GM19395 (cell line): Measurements from ENCODE around the gene TRAPPC12.

Source experiments
- ATAC-seq: cut with Tn5 transposase; IDR thresholded peaks from one replicate; pipeline ENCODE4 v1.9.1; 2021; ENCODE audit warnings: mild to moderate bottlenecking, moderate library complexity; ENCODE audit not compliant: unreplicated experiment

TRAPPC12 gene

DNA sequence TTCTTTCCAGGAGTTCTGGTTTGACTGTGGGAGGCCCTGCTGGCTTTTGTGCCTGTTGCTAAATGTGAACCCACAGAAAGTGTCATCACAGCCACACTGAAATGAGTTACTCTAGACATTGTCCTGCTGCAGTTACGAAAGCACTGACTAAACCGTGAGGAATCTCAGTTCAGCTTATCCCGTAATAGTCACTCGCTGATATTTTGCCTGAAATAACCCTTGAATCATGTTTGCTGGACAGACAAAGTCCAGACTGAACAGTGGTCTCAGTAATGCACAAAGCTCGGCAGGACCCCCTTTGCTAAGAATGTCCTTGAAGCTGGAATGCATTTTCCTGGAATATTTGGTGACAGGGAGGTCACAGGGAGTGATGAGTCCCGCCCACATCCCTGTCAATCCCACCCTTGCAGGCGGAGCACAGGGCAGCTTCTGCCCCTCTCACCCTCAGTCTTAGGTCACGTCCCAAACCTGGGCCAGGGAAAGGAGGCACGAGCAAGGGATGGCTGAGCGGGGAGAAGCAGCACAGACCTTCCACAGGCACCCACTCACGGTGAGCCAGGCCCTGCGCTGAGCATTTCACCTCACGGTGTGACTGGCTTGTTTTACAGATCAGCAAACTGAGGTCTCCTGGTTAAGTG is 86.5 kb downstream of the TRAPPC12 start:
- no peak for ATAC-seq

DNA sequence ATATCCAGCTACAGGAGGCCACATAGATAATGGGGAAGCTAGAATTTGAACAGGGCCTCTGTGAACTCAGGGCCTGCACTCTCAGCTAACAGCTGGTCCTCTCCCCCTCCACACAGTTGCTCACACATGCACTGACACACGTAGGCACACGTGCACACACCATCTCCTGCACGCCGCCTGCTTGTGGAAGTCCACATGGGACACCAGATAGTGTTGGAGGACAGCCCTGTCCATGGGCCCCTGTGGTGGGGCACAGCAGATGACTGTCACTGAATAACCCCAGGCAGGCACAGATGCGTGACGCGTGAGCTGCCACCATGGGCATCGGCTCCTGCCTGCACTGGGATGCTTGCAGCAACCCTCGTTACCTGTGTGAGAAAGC is 87.0 kb downstream of the TRAPPC12 start:
- no peak for ATAC-seq

DNA sequence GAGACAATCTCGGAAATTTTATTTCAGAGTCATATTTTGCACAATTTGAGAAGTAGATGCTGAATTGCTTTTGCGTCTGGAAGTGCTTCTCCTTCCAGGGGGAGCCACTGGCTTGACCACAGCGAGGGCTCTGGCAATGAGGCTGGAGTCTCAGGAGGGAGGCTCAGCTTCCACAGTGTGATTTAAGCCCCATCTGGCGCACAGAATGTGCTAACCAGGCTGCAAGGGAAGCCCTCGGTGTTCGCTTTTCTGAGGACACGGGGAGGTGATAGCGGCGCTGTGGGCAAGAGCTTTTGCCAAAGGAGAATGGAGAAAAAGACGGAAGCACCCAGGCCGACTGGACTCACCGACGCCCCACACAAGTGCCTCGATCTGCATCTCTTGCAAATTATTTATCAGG is 87.5 kb downstream of the TRAPPC12 start:
- no peak for ATAC-seq

DNA sequence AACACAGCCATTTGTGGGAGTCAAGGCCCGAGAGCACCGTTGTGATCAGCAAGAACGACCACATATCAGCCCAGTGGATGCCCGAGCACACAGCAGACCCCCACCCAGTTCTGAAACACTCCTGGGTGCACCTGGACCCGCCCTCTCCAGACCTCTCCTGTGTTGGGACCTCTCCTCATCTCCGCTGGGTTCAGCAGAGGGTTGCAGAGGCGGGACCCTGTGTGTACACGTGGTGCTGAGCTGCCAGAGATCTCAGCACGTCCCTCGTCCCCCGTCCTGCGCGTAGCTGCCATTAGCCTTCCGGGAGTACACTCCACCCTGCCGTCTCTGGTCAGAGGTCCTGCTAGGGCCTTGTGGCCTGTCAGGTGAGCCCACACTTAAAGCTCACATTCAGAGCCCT is 88.2 kb downstream of the TRAPPC12 start:
- ATAC-seq: no peak

DNA sequence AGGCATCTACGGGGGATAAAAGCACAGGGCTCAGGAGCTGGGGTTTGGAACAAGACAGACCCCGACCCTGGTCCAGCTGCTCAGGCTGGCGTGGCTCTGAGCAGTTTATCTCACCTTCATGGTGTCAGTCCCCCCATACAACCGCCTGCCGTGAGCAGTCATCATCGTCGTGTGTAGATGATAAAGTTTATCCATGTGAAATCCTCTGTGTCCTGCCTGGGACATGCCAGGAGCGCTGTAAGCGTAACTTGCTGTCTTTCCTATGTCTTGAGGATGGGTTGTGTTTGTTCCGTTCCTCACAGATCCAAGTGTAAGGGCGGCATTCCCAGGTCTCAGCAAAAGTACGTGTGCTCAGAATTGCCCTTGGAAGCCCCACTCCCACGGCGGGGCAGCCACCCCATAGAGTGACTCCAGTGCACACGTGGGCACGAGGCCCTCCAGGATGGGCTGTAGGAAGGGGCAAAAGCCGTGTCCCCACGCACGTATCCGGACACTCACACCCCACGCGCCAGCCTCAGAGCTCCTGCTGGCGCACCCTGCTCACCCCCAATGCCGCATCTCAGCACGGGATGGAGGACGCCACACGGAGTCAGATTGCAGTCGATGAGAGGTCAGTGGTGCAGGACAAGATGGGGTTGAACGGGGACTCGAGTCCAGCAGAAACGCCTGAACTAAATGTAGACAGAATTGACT is 88.9 kb downstream of the TRAPPC12 start:
- ATAC-seq: no peak

DNA sequence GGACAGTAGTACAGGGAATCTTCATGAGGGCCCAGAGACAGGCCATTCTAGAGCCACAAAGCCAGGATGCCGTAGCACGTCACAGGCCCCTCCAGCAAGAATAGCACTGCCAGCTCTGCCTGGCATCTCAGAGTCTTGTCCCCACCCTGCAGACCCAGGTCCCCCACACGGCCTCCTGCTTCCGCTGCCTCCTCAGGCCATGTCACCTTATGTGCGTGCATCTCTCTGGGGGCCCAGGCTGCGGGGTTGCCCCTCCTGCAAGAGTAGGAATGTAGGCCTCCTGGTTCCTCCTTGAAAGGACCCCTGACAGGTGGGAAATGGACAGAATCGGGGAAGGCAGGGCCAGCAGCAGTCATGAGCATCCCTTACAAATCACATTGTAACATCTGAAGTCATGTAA is 90.0 kb downstream of the TRAPPC12 start:
- no peak for ATAC-seq

DNA sequence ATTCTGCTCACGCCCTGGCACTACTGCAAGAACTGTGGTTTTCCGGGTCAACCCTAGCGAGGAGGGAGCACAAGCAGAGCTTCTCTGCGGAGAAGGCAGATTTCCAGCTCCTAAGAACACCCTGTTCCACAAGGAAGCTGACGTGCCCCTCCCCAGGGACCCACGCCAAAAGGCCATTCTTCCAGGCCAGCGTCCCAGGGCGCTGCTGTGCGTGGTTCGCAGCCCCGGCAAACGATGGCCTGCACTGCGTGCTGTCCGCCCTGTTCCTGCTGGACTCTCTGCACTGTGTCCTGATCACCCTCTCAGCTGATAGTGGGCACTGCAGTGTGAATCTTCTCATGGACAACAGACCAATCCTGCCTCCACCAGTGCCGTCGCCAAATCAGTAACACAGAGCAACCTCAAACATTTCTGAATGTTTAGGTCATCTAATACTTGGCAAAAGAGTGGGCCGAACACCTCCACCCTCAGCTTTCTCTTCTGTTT is 90.7 kb downstream of the TRAPPC12 start:
- no peak for ATAC-seq

DNA sequence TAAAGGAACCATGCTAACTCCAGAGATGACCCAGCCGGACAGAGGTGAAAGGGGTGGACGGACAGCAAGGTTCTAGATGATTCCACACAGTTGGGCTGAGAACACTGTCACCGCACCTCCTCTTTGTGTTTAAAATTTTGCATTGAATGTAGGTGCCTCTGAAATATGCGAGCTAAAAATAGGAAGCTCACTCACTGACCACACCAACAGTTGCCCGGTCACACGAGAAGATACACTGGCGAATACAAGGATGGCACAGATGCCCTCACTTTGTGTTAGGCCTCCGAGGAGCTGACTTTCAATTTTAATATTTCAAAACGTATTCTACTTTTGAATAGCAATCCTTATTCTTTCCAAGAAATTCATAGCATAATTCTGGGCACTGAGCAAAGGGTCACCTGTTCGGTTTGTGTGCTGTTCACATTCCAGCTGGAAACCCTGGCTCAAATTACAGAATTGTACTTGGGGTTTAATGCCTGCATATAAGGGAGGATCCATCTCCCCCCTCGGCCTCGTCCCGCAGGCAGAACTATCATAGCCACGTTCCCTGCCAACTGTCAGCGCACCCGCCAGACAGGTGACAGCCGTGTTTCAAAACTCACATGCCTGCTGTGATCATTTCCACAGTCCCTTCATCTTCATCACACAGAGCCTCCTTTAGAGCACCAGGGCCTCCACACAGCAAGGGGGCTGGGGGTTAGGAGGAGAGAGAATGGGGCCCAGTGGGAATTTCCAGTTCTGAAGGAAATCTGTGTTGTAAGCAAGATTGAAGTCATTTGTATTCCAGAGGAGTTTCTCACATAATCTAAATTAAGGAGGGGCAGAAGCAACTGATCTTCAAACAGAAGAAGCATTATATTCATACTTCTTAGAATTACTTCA is 91.6 kb downstream of the TRAPPC12 start:
- ATAC-seq: no peak

DNA sequence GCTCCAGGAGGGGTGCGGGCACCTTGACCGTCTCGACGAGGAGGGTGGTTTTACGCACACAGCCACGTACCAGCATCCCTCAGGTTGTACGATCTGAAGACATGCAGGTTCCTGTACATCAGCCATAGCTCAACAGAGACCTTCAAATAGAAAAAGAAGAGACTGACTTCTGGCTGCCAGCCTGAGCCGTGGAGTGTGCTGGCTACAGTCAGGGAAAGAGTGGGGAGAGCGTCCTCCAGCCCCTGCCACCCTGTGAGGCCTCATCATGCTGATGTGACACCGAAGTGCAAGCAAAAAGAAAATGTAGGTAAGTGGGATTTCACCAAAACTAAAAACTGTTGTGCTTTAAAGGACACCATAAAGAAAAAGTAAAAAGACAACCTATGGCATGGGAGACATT is 92.8 kb downstream of the TRAPPC12 start:
- no peak for ATAC-seq

DNA sequence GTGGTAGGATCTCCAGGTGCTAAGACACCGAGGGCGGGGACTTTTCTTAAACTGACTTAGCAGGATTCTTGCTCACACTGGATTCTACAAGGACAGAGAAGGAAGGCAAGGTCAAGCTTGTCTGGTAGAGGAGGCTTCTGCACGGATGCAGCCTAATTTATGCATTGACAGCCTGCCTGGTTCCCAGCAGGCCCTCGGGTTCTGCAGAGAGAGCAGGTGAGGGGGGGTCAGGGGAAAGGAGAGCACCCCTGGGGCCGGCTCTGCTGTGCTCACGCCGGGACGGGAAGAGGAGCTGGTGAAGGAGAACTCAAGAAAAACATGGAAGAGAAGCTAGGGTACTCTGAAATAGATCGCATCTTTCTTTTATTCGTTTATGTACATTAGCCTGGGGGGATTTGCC is 93.5 kb downstream of the TRAPPC12 start:
- ATAC-seq: no peak

DNA sequence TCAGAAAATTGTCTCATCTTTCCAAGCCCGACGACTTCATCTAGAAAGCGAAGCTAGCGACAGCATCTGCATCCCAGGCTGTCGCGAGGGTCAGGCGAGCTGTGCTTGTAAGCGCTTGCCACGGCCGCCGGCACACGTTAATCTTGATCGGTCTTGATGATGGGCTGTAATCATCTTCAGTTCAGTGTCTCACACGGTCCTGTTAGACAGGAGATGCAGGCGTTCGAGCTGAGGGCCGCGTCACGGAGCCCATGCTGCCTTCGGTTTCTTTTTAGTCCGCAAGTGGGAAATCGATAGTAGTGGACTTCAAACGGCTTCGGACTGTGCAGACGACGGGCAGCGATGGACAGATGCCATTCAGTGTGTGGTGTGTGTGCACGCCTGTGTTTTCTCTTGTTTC is 96.3 kb downstream of the TRAPPC12 start:
- no peak for ATAC-seq

DNA sequence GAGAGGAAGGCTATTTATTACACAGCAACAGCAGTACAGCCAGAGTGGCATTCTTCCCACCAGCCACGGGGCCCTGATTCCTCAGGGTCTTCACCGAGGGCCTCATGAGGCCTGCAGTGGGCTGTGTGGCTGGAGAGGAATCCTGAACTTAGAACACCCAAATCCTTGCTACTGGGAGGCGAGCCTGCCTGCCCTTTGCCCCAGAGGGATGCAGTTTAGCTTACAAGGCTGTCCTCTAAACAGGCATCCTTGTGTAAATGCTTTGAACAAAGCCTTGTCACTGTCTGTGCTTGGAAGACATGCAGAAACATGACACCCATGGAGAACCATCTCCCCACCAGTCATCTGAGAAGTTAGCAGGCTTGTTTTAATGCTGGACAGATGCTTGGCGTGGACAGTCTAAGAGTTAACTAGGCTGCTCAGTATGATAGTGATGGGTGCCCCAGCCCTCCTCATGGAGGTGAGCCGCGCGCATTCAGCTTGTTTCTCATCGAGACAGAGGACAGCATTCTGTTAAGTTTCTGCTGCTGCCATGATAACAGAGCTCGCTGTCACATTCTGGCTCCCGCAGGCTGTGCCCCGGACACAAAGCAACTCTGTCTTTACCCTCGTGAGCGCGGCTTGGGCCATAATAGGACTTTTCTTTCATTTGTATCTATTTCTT is 97.0 kb downstream of the TRAPPC12 start:
- ATAC-seq: no peak

DNA sequence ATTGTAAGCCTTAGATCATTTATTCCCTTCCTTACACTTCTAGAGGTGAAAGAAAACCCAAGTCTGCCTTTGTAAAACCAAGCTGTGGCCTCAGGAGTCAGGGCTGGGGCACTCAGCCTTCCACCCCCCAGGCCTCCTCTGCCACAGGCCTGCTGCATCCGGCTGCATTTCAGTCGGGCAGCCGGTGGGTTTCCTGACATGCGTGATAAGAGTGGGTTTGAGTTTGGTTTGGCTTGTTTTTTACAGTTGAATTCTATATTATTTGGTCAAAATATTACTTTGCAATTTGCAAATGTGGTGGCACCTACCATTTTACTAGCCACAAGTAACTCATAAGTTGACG is 97.5 kb downstream of the TRAPPC12 start:
- ATAC-seq: no peak

DNA sequence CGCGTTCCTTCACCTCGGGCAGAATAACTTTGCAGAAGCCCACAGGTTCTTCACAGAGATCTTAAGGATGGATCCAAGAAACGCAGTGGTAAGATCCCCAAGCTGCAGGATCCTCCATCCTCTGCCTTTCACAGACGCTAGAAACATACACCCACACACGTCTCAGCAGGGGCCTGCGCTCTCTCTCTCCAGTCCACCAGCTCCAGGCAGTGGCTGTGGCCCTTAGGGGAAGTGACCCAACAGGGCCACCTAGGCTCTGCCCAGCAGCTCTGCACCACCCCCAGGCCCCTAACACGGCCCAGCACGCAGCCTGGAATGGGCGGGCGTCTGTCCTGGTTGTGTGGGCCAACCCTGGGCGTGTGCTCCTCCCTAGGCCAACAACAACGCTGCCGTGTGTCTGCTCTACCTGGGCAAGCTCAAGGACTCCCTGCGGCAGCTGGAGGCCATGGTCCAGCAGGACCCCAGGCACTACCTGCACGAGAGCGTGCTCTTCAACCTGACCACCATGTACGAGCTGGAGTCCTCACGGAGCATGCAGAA is 99.4 kb downstream of the TRAPPC12 start:
- ATAC-seq: no peak

DNA sequence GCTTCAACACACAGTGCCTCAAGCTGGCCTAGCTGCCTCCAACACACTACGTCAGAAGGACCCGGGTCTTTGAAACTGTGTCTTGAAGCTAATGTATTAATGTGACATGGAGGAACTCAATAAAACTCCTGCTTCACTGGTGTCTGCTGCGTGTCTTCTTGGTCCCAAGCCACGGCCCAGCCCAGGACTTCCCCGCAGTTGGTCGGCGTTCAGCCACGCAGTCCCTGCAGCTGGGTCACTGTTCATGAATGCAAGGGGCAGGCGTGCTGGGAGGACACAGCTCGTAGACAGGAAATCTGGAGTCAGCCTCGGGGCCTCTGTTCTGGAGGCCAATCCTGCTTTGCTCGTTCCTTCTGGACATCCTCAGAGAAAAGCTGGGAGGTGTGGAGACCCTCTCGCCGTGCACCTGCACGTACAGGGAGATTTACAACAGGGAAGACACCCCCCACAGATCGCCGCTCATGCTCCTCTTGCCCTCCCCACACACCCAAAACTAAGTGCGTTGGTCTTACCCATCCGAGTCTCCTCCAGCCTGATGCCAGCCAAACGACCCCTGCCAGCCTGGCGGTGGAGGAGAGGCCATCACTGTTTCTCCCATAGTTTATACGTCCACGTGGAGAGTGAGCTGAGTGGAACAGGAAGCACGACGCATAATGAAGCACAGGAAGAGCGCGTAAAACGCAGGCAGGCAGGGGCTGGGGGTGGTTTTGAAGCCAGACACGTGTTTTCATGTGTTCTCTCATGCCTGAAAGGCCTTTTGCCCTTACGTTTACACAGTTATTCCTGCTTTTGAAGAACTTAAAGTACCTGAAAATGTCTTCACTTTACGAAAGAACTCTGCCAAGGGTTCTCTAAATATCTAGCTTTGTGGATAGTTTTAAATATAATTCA is 100.2 kb downstream of the TRAPPC12 start:
- ATAC-seq: no peak

DNA sequence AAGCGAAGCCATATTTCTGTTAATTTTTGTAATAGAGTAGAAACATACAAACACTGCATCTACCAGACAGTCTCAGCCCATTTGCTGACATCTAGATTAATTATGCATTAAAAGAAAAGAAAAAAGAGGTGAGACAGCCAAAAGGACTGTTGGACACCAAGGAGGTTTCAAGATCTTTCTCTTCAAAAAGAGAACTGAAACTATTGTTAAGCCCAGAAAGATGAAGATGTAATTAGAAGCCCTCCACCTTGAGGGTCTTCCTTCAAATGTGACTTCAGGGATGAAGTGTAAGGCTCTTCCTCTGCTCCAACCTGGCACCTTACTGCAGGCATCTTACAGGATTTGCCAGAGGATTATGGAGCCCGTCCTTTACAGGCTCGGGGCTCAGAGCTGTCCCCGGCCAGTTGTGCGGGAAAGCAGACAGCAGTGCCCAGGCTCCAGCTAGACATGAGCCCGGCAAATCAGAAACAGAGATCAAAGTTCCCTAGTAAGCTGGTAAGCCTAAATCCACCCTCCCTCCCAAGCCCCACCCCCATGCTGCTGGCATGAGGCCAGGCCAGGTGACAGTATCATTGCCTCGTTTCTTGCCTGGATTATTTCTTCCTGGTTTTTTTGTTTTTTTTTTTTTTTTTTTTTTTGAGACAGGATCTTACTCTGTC is 101.0 kb downstream of the TRAPPC12 start:
- ATAC-seq: no peak

DNA sequence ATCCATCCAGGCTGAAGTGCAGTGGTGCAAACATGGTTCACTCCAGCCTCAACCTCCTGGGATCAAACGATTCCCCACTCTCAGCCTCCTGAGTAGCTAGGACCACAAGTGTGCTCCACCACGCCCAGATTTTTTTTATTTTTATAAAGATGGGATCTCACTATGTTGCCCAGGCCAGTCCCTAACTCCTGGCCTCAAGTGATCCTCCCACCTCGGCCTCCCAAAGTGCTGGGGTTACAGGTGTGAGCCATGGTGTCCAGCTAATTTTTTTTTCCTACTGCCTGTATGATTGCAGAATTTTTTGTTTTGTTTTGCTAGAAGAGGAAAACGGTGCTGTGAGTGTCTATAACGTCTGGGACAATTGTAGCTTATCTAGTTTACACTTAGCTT is 101.5 kb downstream of the TRAPPC12 start:
- no peak for ATAC-seq

DNA sequence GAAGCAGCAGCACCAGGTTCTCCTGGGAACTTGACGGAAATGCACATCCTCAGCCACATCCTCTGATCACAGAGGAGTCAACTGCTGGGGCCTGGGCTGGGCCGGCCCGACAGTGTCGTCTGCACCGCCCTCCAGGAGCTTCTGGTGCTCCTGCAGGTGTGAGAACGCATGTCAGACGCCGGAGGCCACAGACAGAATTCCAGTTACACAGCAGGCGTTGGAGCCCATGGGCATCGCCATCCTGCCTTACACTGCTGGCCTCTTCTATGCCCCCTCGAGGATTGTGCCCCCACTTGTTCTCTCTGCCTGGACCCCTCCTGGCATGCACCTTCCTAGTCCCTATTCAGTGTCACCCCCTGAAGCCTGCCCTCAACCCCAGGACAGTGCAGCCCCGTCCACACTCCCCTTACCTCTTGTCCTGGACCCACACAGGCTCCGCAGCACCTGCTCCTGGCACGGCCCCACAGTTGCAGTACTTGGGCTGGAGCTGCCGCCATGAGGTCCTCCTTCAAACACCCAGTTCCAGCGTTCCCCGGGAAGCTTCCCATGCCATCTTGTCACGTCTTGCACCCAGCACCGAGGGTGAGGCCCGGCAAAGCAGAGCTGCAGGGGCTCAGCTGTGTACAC is 102.4 kb downstream of the TRAPPC12 start:
- ATAC-seq: no peak

DNA sequence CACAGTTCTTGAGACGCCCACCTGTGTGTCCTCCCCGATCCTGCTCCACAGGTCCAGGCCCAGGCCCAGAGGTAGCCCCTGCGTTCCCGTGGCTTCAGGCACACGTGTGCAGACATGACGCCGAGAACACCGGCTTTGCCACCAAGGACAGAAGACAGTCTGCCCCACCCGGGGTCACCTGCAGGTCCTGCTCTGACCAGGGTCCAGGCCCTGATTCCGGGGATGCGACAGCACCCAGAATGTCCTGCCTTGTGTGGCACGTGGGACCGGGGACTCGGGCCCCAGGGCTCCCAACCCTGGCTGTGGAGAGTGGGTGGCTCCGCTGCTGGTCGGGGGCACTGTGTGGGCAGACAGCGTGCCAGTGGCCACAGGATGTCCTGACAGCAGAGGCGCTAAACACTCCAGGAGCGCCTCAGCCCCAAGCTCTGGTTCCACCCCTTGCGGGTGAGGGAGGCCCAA is 102.9 kb downstream of the TRAPPC12 start:
- ATAC-seq: no peak
